Activated T-cell treated with anti-CD3 and anti-CD28 coated beads, Interleukin-2, amount 50 U/mL, for 72 hours (primary cell): ENCODE data around the gene KCNMB4. TPM values are rescaled to one million over a fixed set of nuclear protein-coding genes. Genes with fewer than 3 reads are reported as not detected.
"Not testable (repeated sequence)": the region's sequence is repeated elsewhere in the genome, so short reads cannot be mapped to it uniquely, and the experiment has no call there.

ENCODE experiments used
- ATAC-seq, 2 donors: fragments of 150-1000 bp; cut with Tn5 transposase; replicated peaks in 1 of 2; 2 replicates each; pipeline ENCODE4 v1.10.0; 2021; ENCODE audit warnings: moderate library complexity in 2 of 2, mild to moderate bottlenecking in 1 of 2
- DNase-seq, 2 donors: peaks; one replicate each; pipeline ENCODE4 v3.0.0; 2021 to 2022; ENCODE audit warnings: mixed read lengths in 1 of 2
- H3K27ac Mint-ChIP-seq: one replicate; pipeline ENCODE4 v1.8.0; 2022; ENCODE audit warnings: mild to moderate bottlenecking, moderate library complexity, mixed read lengths
- H3K27me3 Mint-ChIP-seq: one replicate; pipeline ENCODE4 v1.8.0; 2022; ENCODE audit warnings: low read depth, mixed read lengths
- H3K36me3 Mint-ChIP-seq, 2 donors: one replicate each; pipeline ENCODE4 v1.8.0; 2022; ENCODE audit warnings: mixed read lengths in 2 of 2, mild to moderate bottlenecking in 1 of 2; ENCODE audit not compliant: insufficient read depth in 2 of 2
- H3K4me1 Mint-ChIP-seq: one replicate; pipeline ENCODE4 v1.8.0; 2022; ENCODE audit warnings: low read depth, mixed read lengths
- H3K4me3 Mint-ChIP-seq, 2 donors: one replicate each; pipeline ENCODE4 v1.8.0; 2022; ENCODE audit warnings: mild to moderate bottlenecking in 2 of 2, mixed read lengths in 2 of 2, moderate library complexity in 2 of 2
- H3K9me3 Mint-ChIP-seq, 2 donors: one replicate each; pipeline ENCODE4 v1.8.0; 2022; ENCODE audit warnings: mixed read lengths in 2 of 2
- total RNA-seq, 2 donors: library from RNA; stranded (reverse); gene quantifications; one replicate each; pipeline ENCODE4 v1.2.3, GENCODE V29; 2022

KCNMB4 gene
- total RNA-seq, 2 donors from 2014 or later, result 1.6 to 2.2 TPM

DNA sequence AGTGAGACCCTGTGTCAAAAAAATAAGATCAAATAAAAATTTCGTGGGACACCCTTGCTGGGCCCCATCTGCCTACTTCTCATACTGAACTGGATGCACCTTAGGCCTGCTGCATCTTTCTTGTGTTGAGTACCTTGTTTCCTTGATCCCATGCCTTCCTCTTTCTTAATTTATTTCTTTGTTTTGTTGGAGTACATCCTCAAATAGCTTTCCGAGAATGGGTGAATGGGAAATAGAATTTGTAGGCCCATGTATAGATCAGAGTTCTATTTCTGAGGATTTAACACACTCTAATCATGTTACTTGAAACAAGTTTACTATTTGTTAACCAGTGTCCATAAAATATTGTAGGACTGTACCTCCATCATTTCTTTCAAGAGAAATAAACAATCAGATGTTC, 23.6 kb downstream of the KCNMB4 start:
- H3K4me1 Mint-ChIP-seq, result no peaks in the 10 kb centered on the region
- DNase-seq (no peak), ATAC-seq (no peak)
- H3K27me3 Mint-ChIP-seq, result no peaks in the 10 kb centered on the region
- peaks cover 0 to 4% of the 10 kb centered on the region in 2 donors for H3K36me3 Mint-ChIP-seq
- H3K4me3 Mint-ChIP-seq, result no peak overlapping the region
- peaks cover 3 to 6% of the 10 kb centered on the region in 2 donors for H3K9me3 Mint-ChIP-seq
- H3K27ac Mint-ChIP-seq, result no peak overlapping the region

DNA sequence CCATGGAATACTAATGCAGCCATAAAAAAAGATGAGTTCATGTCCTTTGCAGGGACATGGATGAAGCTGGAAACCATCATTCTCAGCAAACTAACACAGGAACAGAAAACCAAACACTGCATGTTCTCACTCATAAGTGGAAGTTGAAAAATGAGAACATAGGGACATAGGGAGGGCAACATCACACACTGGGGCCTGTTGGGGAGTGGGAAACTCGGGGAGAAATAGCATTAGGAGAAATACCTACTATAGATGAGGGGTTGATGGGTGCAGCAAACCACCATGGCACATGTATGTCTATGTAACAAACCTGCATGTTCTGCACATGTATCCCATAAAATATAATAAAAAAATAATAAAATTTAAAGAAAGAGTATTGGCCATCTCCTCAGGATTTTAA, 26.5 kb downstream of the KCNMB4 start:
- not testable (repeated sequence) for H3K27ac Mint-ChIP-seq, H3K4me1 Mint-ChIP-seq, H3K4me3 Mint-ChIP-seq, H3K9me3 Mint-ChIP-seq, H3K27me3 Mint-ChIP-seq, ATAC-seq, H3K36me3 Mint-ChIP-seq, DNase-seq

DNA sequence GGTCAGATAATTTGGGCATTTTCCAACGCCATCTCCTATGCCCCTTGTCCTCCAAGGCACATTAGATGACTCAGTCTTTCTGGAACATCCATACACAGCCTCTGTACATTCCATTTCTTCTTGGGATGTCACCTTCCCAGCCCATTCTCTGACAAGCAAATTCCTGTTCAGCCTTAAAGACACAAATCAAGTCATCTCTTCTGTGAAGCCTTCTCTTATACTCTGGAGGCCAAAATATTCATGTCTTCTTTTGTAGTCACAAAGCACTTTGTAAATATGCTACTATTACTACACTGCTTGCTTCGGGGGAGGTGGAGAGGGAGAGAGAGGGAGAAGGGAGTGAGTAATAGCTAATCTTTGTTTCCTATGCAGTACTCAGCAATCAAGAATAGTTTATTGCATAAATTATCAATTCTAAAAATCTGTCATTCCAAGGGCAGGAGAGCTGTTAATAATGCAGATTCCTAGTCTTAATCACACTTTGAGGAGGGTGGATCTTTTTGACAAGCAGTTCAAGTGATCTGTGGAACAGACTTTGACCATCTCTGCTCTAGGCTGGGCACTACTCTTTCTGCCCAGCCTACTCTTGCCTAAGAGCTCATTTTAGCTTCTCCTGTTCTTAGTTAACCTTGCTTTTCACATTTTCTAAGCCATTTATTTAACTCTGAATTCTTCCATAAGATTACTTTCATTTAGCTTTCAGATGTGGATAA, 27.9 kb downstream of the KCNMB4 start:
- no peak overlapping the region for H3K4me3 Mint-ChIP-seq
- no peaks in the 10 kb centered on the region for H3K4me1 Mint-ChIP-seq
- H3K9me3 Mint-ChIP-seq, result peaks cover 2 to 6% of the 10 kb centered on the region in 2 donors
- peaks cover 0 to 4% of the 10 kb centered on the region in 2 donors for H3K36me3 Mint-ChIP-seq
- no peak for DNase-seq
- ATAC-seq, result no peak
- H3K27ac Mint-ChIP-seq, result no peak overlapping the region
- no peaks in the 10 kb centered on the region for H3K27me3 Mint-ChIP-seq

DNA sequence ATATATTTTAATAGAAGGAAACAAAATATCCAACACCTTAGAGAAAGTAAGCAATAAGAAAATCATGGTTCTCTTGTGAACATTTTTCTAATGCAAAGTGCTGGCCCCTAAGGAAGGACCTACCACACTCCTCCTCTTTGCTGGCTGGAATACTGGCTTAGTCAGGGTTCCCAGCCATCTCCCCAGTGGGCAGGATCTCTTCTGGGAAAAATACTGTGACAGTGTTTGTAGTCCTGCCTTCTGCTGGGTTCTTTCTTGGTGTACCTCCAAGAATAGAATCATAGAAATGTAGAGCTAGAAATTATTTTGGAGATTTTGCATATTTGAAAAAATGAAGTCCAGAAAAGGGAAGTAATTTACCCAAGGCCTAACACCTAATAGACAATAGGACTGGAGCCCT, 31.9 kb downstream of the KCNMB4 start:
- ATAC-seq (no peak), DNase-seq (no peak)
- Mint-ChIP-seq H3K4me1 (no peaks in the 10 kb centered on the region), H3K27ac (no peak overlapping the region), H3K4me3 (no peak overlapping the region), H3K9me3 (peaks cover 0 to 2% of the 10 kb centered on the region in 2 donors), H3K27me3 (no peaks in the 10 kb centered on the region), H3K36me3 (peaks cover 0 to 1% of the 10 kb centered on the region in 2 donors)

DNA sequence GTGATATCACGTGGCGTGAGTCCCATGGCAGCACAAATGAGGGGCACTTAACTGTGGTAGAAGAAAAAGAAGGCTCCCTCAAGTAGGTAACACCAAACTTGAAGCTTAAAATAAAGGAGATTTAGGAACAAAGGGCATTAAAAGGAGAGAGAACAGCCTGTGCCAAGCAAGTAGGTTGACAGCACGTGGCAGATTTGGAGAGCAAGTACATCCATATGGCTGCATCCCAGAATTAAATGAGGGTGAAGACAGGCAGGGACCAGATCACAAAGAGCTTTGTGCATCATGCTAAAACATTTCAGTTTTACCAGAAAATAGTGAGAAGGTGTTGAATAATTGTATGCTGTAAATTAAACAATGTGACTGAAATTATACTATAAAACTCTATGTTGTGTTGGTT, 32.8 kb downstream of the KCNMB4 start:
- Mint-ChIP-seq H3K27me3 (no peaks in the 10 kb centered on the region), H3K9me3 (peaks cover 0 to 2% of the 10 kb centered on the region in 2 donors), H3K27ac (no peak overlapping the region), H3K4me1 (no peaks in the 10 kb centered on the region), H3K36me3 (peaks cover 0 to 1% of the 10 kb centered on the region in 2 donors), H3K4me3 (no peak overlapping the region)
- no peak for DNase-seq
- ATAC-seq, result no peak

DNA sequence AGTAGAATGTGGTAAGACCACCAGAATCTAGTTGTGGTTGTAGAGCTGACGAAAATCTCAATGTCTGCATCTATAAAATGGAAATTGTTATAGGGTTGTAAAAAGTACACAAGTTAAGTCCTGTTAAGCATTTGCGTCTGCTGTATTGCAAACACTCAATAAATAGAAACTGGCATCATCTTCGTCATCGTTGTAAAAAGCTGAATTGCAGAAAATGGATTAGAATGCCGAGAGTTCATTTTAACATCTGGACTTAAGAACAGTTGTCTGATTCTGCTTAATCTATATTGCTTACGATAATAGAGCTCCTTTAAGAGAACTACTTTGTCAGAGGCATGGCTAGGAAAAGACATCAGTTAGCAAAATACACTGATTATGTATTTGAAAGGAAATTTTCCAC, 33.2 kb downstream of the KCNMB4 start:
- no peaks in the 10 kb centered on the region for H3K4me1 Mint-ChIP-seq
- no peak overlapping the region for H3K27ac Mint-ChIP-seq
- ATAC-seq (no peak), DNase-seq (no peak)
- peaks cover 0 to 1% of the 10 kb centered on the region in 2 donors for H3K36me3 Mint-ChIP-seq
- no peak overlapping the region for H3K4me3 Mint-ChIP-seq
- H3K27me3 Mint-ChIP-seq, result no peaks in the 10 kb centered on the region
- H3K9me3 Mint-ChIP-seq, result peaks cover 0 to 2% of the 10 kb centered on the region in 2 donors

DNA sequence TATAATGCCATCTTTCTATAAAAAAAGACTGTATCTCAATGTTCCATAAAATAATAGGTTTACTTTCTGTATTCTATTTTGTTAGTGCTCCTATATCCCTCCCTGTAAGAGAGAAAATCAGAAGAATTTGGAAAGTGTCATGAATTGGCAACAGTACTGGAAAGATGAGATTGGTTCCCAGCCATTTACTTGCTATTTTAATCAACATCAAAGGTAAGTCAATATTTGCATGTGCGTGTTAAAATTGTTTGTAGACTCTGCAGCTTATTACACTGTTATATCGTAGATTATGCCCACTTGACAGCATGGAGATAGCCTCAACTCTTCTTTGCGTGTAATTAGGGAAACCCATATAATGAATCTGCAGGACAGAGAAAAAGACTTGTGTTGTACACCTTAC, 34.0 kb downstream of the KCNMB4 start:
- DNase-seq, result no peak
- Mint-ChIP-seq H3K27ac (no peak overlapping the region), H3K36me3 (peaks cover 0 to 1% of the 10 kb centered on the region in 2 donors), H3K9me3 (peaks cover 0 to 2% of the 10 kb centered on the region in 2 donors), H3K4me3 (no peak overlapping the region), H3K27me3 (no peaks in the 10 kb centered on the region), H3K4me1 (no peaks in the 10 kb centered on the region)
- no peak for ATAC-seq

DNA sequence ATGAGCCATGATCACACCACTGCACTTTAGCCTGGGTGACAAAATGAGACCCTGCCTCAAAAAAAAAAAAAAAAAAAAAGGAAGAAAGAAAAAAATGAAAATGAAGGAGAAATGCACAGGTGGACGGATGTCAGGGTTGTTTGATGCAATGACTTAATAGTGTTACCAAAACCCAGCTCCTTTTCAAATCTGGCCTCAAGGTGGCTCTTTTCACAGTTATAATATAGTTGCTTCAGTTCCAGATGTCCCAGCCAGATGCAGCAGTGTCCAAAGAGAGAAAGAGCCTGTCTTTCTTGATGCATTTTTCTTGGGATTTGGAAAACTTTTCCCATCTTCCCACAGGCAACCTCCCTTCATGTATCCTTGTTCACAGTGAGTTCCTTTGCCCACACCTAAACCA, 36.5 kb downstream of the KCNMB4 start:
- no peak overlapping the region for H3K27ac Mint-ChIP-seq
- peaks cover 0 to 1% of the 10 kb centered on the region in 2 donors for H3K36me3 Mint-ChIP-seq
- H3K27me3 Mint-ChIP-seq, result no peaks in the 10 kb centered on the region
- peaks cover 0 to 2% of the 10 kb centered on the region in 2 donors for H3K9me3 Mint-ChIP-seq
- ATAC-seq (no peak), DNase-seq (no peak)
- H3K4me1 Mint-ChIP-seq, result no peaks in the 10 kb centered on the region
- no peak overlapping the region for H3K4me3 Mint-ChIP-seq

DNA sequence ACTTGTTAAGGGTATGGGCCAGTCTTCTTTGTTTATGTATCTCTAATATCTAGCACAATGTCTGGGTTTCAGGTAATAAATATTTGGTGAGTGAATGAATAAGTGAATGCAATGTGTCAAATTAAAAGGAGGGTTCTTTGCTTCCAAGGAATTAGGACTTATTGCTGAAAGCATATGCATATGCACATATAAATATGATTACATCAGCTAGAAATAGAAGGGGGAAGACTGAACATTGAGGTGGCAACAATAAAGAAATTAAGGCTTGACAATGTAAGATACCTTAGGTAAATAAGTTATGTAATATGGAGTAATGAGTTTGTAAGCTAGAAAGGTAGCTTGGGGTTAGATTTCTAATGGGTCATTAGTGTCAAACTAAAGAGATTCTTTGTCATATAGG, 37.7 kb downstream of the KCNMB4 start:
- no peaks in the 10 kb centered on the region for H3K4me1 Mint-ChIP-seq
- no peak for ATAC-seq
- H3K27ac Mint-ChIP-seq, result no peak overlapping the region
- H3K27me3 Mint-ChIP-seq, result no peaks in the 10 kb centered on the region
- no peak overlapping the region for H3K4me3 Mint-ChIP-seq
- peaks cover 0 to 1% of the 10 kb centered on the region in 2 donors for H3K36me3 Mint-ChIP-seq
- DNase-seq, result no peak
- peaks cover 0 to 2% of the 10 kb centered on the region in 2 donors for H3K9me3 Mint-ChIP-seq

DNA sequence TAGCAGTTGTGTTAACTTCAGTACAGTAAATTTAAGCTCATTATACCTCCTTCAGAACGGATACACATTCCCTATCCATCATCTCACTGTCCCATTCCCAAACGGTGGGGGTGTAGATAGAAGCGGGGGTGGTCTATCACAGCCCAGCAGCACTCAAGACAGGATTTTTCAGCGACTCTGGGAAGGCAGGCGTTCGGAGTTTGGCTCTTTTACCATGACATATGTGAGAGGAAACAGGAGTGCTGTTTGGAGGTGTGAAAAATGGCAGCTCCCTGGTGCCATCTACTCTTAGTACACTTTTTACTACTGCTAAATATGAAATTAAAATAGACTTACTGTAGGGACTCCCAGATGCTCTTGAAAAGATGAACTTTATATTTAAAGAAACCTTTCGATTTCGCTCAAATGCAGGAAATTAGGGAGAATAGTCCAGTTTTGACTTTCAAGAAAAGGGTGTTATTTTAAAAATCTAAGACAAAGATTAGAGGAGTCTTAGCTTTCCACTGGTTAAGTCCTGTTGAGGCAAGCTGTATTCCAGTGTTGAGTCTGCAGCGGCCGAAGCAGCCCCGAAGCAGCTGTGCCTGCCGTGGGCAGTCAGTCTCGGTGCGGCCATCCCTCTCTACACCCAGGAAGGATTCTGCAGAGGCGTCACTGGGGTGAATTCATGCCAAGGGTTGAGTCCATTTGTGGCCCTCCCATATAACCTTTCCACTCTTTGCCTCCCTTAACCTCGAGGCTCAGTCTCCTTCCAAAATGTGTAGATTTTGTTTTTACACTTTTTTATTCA, 42.1 kb downstream of the KCNMB4 start:
- Mint-ChIP-seq H3K27ac (no peak overlapping the region), H3K27me3 (no peaks in the 10 kb centered on the region), H3K4me3 (no peak overlapping the region), H3K36me3 (no peaks in the 10 kb centered on the region), H3K9me3 (no peaks in the 10 kb centered on the region), H3K4me1 (no peaks in the 10 kb centered on the region)
- no peak for ATAC-seq
- no peak for DNase-seq

DNA sequence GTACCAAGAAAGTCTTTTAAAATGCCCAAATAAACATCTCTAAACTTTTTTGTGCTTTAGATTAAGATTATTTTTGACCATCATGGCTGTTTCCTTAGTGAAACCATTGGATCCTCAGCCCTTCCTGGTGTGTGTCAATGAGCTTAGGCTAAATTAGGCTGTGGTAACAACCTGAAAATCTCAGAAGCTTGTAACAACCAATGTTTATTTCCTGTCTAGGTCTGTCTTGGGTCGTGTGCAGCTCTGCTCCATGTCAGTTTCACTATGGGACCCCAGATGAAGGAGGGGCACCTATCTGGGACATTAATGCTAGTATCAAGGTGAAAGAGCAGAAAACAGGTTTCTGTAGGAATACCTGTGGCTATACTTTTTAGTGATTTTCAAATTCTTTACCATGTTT, 49.9 kb downstream of the KCNMB4 start:
- Mint-ChIP-seq H3K9me3 (no peaks in the 10 kb centered on the region), H3K4me3 (no peak overlapping the region), H3K4me1 (peaks cover 4% of the 10 kb centered on the region), H3K27me3 (no peaks in the 10 kb centered on the region), H3K36me3 (no peaks in the 10 kb centered on the region), H3K27ac (no peak overlapping the region)
- DNase-seq (no peak), ATAC-seq (no peak)

DNA sequence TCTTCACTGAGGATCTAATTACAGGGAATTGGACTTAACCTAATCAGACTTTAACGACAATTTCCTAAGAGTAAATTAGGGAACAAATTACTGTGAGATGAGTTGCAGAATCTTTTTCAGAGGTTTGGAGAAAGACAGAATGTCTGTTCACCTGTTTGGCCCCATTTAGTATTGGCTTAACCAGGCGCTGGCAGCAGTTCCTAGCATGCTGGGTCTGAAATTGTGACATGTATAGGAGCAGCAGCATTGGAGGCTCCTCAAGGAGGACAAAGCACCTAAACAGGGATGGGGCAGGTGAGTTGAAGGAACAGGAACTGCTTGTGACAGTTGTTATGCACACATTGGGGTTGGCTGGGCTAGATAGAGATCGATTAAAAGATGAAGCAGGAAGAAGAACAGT, 51.0 kb downstream of the KCNMB4 start:
- H3K27me3 Mint-ChIP-seq, result no peaks in the 10 kb centered on the region
- H3K4me3 Mint-ChIP-seq, result no peak overlapping the region
- DNase-seq (no peak), ATAC-seq (no peak)
- H3K4me1 Mint-ChIP-seq, result peaks cover 4% of the 10 kb centered on the region
- H3K27ac Mint-ChIP-seq, result no peak overlapping the region
- H3K36me3 Mint-ChIP-seq, result no peaks in the 10 kb centered on the region
- H3K9me3 Mint-ChIP-seq, result no peaks in the 10 kb centered on the region

DNA sequence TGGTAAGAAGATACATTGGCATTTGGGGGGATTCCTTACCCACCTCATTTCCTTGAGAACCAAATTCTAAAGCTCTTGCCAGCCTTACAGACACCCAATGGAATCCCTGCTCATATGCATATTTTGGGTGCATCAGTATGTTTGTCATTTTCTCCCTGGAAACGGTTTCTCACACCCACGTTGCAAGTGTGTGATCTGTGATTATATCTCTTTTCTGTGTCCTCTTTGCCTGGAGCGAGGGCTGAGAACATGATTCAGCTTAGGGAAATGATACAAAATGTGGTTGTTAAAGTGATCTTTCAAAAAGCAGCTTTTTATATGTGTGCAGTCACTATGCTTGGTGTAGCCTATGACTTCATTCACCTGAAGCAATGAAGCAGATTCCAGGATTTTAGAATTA, 52.0 kb downstream of the KCNMB4 start:
- DNase-seq, result peak in 1 of 2 donors; percentile 1
- Mint-ChIP-seq H3K4me3 (no peak overlapping the region), H3K9me3 (no peaks in the 10 kb centered on the region), H3K36me3 (no peaks in the 10 kb centered on the region), H3K27ac (no peak overlapping the region), H3K4me1 (peaks cover 4% of the 10 kb centered on the region), H3K27me3 (no peaks in the 10 kb centered on the region)
- peak; percentile 24 to 36 for ATAC-seq
